ENCODE data around the gene KLHDC10.
"Not testable (repeated sequence)": the region's sequence is repeated elsewhere in the genome, so short reads cannot be mapped to it uniquely, and the experiment has no call there.

The KLHDC10 gene

GRCh38 chr7:130124711-130125110 lies 54.4 kb downstream of the KLHDC10 start:
- DNase-seq: no peak

- not testable (repeated sequence) for DNase-seq
Measured at GRCh38 chr7:130126840-130127239, 56.5 kb downstream of the KLHDC10 start.

- no peak for DNase-seq
Measured at GRCh38 chr7:130127404-130127803, 57.1 kb downstream of the KLHDC10 start.

GRCh38 chr7:130127821-130128317 lies 57.5 kb downstream of the KLHDC10 start:
- no peak for DNase-seq

GRCh38 chr7:130129011-130129411 lies 58.7 kb downstream of the KLHDC10 start:
- no peak for DNase-seq

GRCh38 chr7:130131191-130131834 lies 61.0 kb downstream of the KLHDC10 start:
- no peak for DNase-seq

- DNase-seq: no peak
Measured at GRCh38 chr7:130131964-130132875, 61.9 kb downstream of the KLHDC10 start.

GRCh38 chr7:130133029-130133782 lies 62.9 kb downstream of the KLHDC10 start:
- no peak for DNase-seq

GRCh38 chr7:130134106-130134636 lies 63.8 kb downstream of the KLHDC10 start:
- DNase-seq: no peak

- DNase-seq: no peak
Measured at GRCh38 chr7:130134726-130135125, 64.4 kb downstream of the KLHDC10 start.

- DNase-seq: no peak
Measured at GRCh38 chr7:130135208-130136205, 65.2 kb downstream of the KLHDC10 start.

GRCh38 chr7:130136579-130137167 lies 66.3 kb downstream of the KLHDC10 start:
- DNase-seq: no peak

- DNase-seq: no peak
Measured at GRCh38 chr7:130137207-130137606, 66.9 kb downstream of the KLHDC10 start.

GRCh38 chr7:130139193-130139960 lies 69.0 kb downstream of the KLHDC10 start:
- DNase-seq: no peak

- no peak for DNase-seq
Measured at GRCh38 chr7:130140551-130141160, 70.3 kb downstream of the KLHDC10 start.

- DNase-seq: peak; percentile 59
Measured at GRCh38 chr7:130141161-130141883, 71.0 kb downstream of the KLHDC10 start.

GRCh38 chr7:130141884-130142653 lies 71.7 kb downstream of the KLHDC10 start:
- DNase-seq: no peak

- DNase-seq: no peak
Measured at GRCh38 chr7:130142654-130143333, 72.5 kb downstream of the KLHDC10 start.

Measured in stimulated activated CD4-positive, alpha-beta T cell treated with anti-CD3 and anti-CD28 coated beads, Interleukin-4, amount 100 ng/mL, for 1 hour (primary cell).